H1 (cell line): Measurements from ENCODE around the gene AMN1. TPM values are rescaled to one million over a fixed set of nuclear protein-coding genes. Genes with fewer than 3 reads are reported as not detected.

Source experiments
- CTCF ChIA-PET: fragments of 300-600 bp; sonication (Branson Sonifier 250); formaldehyde crosslinking; loops from one replicate; lab custom pipeline; 2021; ENCODE audit not compliant: partially characterized antibody; lab: Charles Lee
- POLR2A ChIA-PET: fragments of 300-600 bp; sonication (Branson Sonifier 250); formaldehyde crosslinking; loops from one replicate; lab custom pipeline; 2021; ENCODE audit warnings: inconsistent platforms; ENCODE audit not compliant: partially characterized antibody; lab: Charles Lee
- DNase-seq, 2 experiments: peaks; one replicate each; pipeline versions ENCODE4 v3.0.0 to v3.0.0-alpha.2; 2010 to 2022; ENCODE audit warnings: low spot score in 2 of 2, low read depth in 1 of 2, mixed read lengths in 1 of 2
- FAIRE-seq: peaks from 2 replicates; lab custom pipeline; 2011; peaks lifted over from hg19 to GRCh38; lab: Jason Lieb, UNC
- H2AFZ ChIP-seq: 2 replicates; pipeline ENCODE4 v1.8.1; 2012; ENCODE audit warnings: low read length, inconsistent platforms
- H2AK5ac ChIP-seq: 2 replicates; pipeline ENCODE4 v1.6.1; 2013; ENCODE audit warnings: low read depth, low read length
- H2BK120ac ChIP-seq: replicated peaks from 2 replicates; pipeline ENCODE3; 2013; ENCODE audit warnings: low read depth, low read length, inconsistent platforms
- H2BK12ac ChIP-seq: 2 replicates; pipeline ENCODE4 v1.6.1; 2013; ENCODE audit warnings: low read depth, low read length
- H2BK15ac ChIP-seq: 2 replicates; pipeline ENCODE4 v1.6.1; 2013; ENCODE audit warnings: low read length
- H2BK20ac ChIP-seq: 2 replicates; pipeline ENCODE4 v1.6.1; 2013; ENCODE audit warnings: low read length
- H2BK5ac ChIP-seq: 2 replicates; pipeline ENCODE4 v1.6.1; 2013; ENCODE audit warnings: low read depth, low read length
- H3K14ac ChIP-seq: 2 replicates; pipeline ENCODE4 v1.6.1; 2013; ENCODE audit warnings: inconsistent platforms; ENCODE audit not compliant: insufficient read length
- H3K18ac ChIP-seq: 2 replicates; pipeline ENCODE4 v1.6.1; 2013; ENCODE audit warnings: low read length; ENCODE audit errors: extremely low read depth
- H3K23ac ChIP-seq: 2 replicates; pipeline ENCODE4 v1.6.1; 2013; ENCODE audit warnings: inconsistent platforms; ENCODE audit not compliant: insufficient read length
- H3K23me2 ChIP-seq: 2 replicates; pipeline ENCODE4 v1.6.1; 2013; ENCODE audit warnings: low read depth, low read length
- H3K27ac ChIP-seq: 2 replicates; pipeline ENCODE4 v1.6.1; 2011; ENCODE audit warnings: low read depth, low read length, inconsistent platforms
- H3K27me3 ChIP-seq, 4 experiments: replicated peaks in 1 of 4; 1 replicate in 1 of 4; 2 replicates in 3 of 4; pipeline versions ENCODE4 v1.6.1 to v1.8.1; 2011 to 2013; ENCODE audit warnings: low read length in 3 of 4, mild to moderate bottlenecking in 3 of 4, inconsistent platforms in 2 of 4, mixed read lengths in 2 of 4, moderate library complexity in 1 of 4; ENCODE audit not compliant: control insufficient read depth in 3 of 4, insufficient read depth in 3 of 4; ENCODE audit errors: extremely low read depth in 1 of 4
- H3K36me3 ChIP-seq, 4 experiments: 2 replicates each; pipeline versions ENCODE4 v1.6.1 to v1.8.1; 2011 to 2013; ENCODE audit warnings: mild to moderate bottlenecking in 4 of 4, low read length in 3 of 4, moderate library complexity in 2 of 4, control low read depth in 1 of 4, inconsistent platforms in 1 of 4; ENCODE audit not compliant: insufficient read depth in 4 of 4, control insufficient read depth in 2 of 4
- H3K4ac ChIP-seq: replicated peaks from 2 replicates; pipeline ENCODE3; 2013; ENCODE audit warnings: low read length, low read depth, mixed read lengths, inconsistent platforms; ENCODE audit not compliant: insufficient read length
- H3K4me1 ChIP-seq, 4 experiments: replicated peaks in 1 of 4; 1 replicate in 1 of 4; 2 replicates in 3 of 4; pipeline versions ENCODE4 v1.6.1 to v1.8.1; 2011 to 2013; ENCODE audit warnings: low read length in 3 of 4, inconsistent platforms in 2 of 4, mixed read lengths in 1 of 4; ENCODE audit not compliant: insufficient read depth in 4 of 4, control insufficient read depth in 3 of 4
- H3K4me2 ChIP-seq, 2 experiments: 2 replicates each; pipeline versions ENCODE4 v1.6.1 to v1.8.1; 2011 to 2013; ENCODE audit warnings: low read depth in 2 of 2, low read length in 2 of 2, control low read depth in 1 of 2, inconsistent platforms in 1 of 2, mild to moderate bottlenecking in 1 of 2; ENCODE audit not compliant: insufficient read depth in 1 of 2
- H3K4me3 ChIP-seq, 4 experiments: fragments of 200-600, 300-600 bp in 1 of 4; sonication (generic), shearing (Covaris generic), sonication (Bioruptor Twin) in 1 of 4; 2 replicates each; pipeline versions ENCODE4 v1.5.1 to v1.8.1; 2011 to 2016; ENCODE audit warnings: low read length in 4 of 4, low read depth in 3 of 4, control low read depth in 2 of 4, inconsistent platforms in 2 of 4, mild to moderate bottlenecking in 2 of 4, mixed read lengths in 1 of 4, moderate library complexity in 1 of 4; ENCODE audit not compliant: insufficient read depth in 2 of 4; ENCODE audit errors: extremely low read depth in 1 of 4
- H3K56ac ChIP-seq: replicated peaks from 2 replicates; pipeline ENCODE3; 2013; ENCODE audit warnings: low read depth, mild to moderate bottlenecking, mixed read lengths, low read length, inconsistent platforms; ENCODE audit not compliant: insufficient read length
- H3K79me1 ChIP-seq: 2 replicates; pipeline ENCODE4 v1.6.1; 2013; ENCODE audit warnings: low read depth, low read length, control low read depth
- H3K79me2 ChIP-seq, 2 experiments: 2 replicates each; pipeline versions ENCODE4 v1.6.1 to v1.8.1; 2012 to 2013; ENCODE audit warnings: low read length in 2 of 2, mild to moderate bottlenecking in 2 of 2, inconsistent platforms in 1 of 2; ENCODE audit not compliant: insufficient read depth in 2 of 2, control insufficient read depth in 1 of 2
- H3K9ac ChIP-seq, 4 experiments: replicated peaks in 1 of 4; 1 replicate in 1 of 4; 2 replicates in 3 of 4; pipeline versions ENCODE4 v1.6.1 to v1.8.1; 2011 to 2013; ENCODE audit warnings: low read depth in 3 of 4, low read length in 3 of 4, control low read depth in 2 of 4, mild to moderate bottlenecking in 2 of 4, moderate library complexity in 2 of 4, inconsistent platforms in 1 of 4; ENCODE audit errors: extremely low read depth in 1 of 4
- H3K9me3 ChIP-seq, 2 experiments: 2 replicates each; pipeline versions ENCODE4 v1.6.1 to v1.8.1; 2012 to 2013; ENCODE audit warnings: mild to moderate bottlenecking in 2 of 2, moderate library complexity in 2 of 2, control low read depth in 1 of 2, inconsistent platforms in 1 of 2, low read depth in 1 of 2, low read length in 1 of 2, mixed read lengths in 1 of 2; ENCODE audit not compliant: insufficient read depth in 2 of 2
- H4K20me1 ChIP-seq, 2 experiments: replicated peaks in 1 of 2; 2 replicates each; pipeline versions ENCODE3 to v1.8.1; 2011 to 2013; ENCODE audit warnings: inconsistent platforms in 2 of 2, low read length in 2 of 2, mild to moderate bottlenecking in 1 of 2; ENCODE audit not compliant: insufficient read depth in 2 of 2, control insufficient read depth in 1 of 2
- H4K5ac ChIP-seq: 2 replicates; pipeline ENCODE4 v1.6.1; 2013; ENCODE audit warnings: low read length, low read depth, mixed read lengths, inconsistent platforms; ENCODE audit not compliant: insufficient read length
- H4K8ac ChIP-seq: 2 replicates; pipeline ENCODE4 v1.8.0; 2013; ENCODE audit warnings: mild to moderate bottlenecking, moderate library complexity, low read length, inconsistent platforms; ENCODE audit not compliant: insufficient read depth; ENCODE audit errors: extremely low read depth
- H4K91ac ChIP-seq: replicated peaks from 2 replicates; pipeline ENCODE3; 2013; ENCODE audit warnings: low read length, mixed read lengths, inconsistent platforms; ENCODE audit not compliant: insufficient read length
- BRCA1 ChIP-seq: IDR thresholded peaks from 2 replicates; pipeline ENCODE4 v1.6.1; 2012; ENCODE audit warnings: low read depth, low read length, improper control_type of control experiment
- RAD21 ChIP-seq, 2 experiments: IDR thresholded peaks in 1 of 2; conservative IDR thresholded peaks in 1 of 2; 2 replicates each; pipeline ENCODE4 v1.6.1; 2011; ENCODE audit warnings: low read depth in 2 of 2, low read length in 2 of 2, improper control_type of control experiment in 1 of 2, inconsistent platforms in 1 of 2, mild to moderate bottlenecking in 1 of 2, moderate library complexity in 1 of 2
- RBBP5 ChIP-seq: IDR thresholded peaks from 2 replicates; pipeline ENCODE4 v1.7.1; 2012; ENCODE audit warnings: low read depth, mild to moderate bottlenecking, inconsistent platforms, low read length, moderate library complexity, borderline replicate concordance
- TAF7 ChIP-seq: optimal IDR thresholded peaks from 2 replicates; pipeline ENCODE3; 2011; ENCODE audit warnings: low read depth, mild to moderate bottlenecking, inconsistent platforms, low read length, moderate library complexity, borderline replicate concordance
- TEAD4 ChIP-seq: IDR thresholded peaks from 2 replicates; pipeline ENCODE4 v1.6.1; 2012; ENCODE audit warnings: low read depth, low read length, inconsistent platforms, mixed read lengths
- WGBS, 2 experiments: shearing (Covaris generic) in 1 of 2; methylation state at CpG; one replicate each; pipeline versions ENCODE4 v1.1.6 to v1.1.7; 2013 to 2015; ENCODE audit warnings: low lambda C conversion rate in 2 of 2, mixed read lengths in 2 of 2, inconsistent platforms in 1 of 2, low coverage in 1 of 2, missing lambda C conversion rate in 1 of 2; ENCODE audit not compliant: insufficient replicate concordance in 2 of 2, insufficient coverage in 1 of 2, insufficient read length in 1 of 2; ENCODE audit errors: extremely low coverage in 1 of 2, missing lambda C conversion rate in 1 of 2; 5-methylcytosine and 5-hydroxymethylcytosine counted together
- polyA plus RNA-seq, 7 experiments: library from polyadenylated mRNA; depleted of rRNA in 3 of 7; stranded (reverse) in 5 of 7; unstranded in 2 of 7; fragments of >200 nt in 5 of 7; fragments of 200-250 nt in 2 of 7; gene quantifications; 1 replicate in 5 of 7; 2 replicates in 1 of 7; 4 replicates in 1 of 7; pipeline versions ENCODE4 v1.2.1 to v1.2.3, GENCODE V29; 2011 to 2013; ENCODE audit warnings: missing spikeins in 2 of 7, mixed read lengths in 2 of 7
- total RNA-seq: library from RNA; stranded (reverse); fragmentation: NEBNext Ultra II Directional; extraction: Animal tissue kit (Norgen Biotek cat#: 25700); gene quantifications from 2 replicates; pipeline ENCODE4 v1.2.1, GENCODE V29; 2021

Gene AMN1
- total and polyA plus RNA-seq, 2 of the 8 experiments (the other 6 are each of a cell fraction or from before 2014, with no cell fraction given): 7.5 to 13.8 TPM

GRCh38 chr12:31685801-31686200, 43.0 kb downstream of the AMN1 start:
- TF ChIP-seq TAF7: no peak
- TF ChIP-seq RBBP5: no peak
- no peak for TF ChIP-seq RAD21 (IDR thresholded peaks at IDR 0.05 in 1 of 2, conservative IDR thresholded peaks at IDR 0.05 in 1 of 2; ENCODE audit: low read depth in 2 of 2, low read length in 2 of 2)
- no peak for TF ChIP-seq TEAD4
- no peak for TF ChIP-seq BRCA1
- Histone ChIP-seq H3K4me1 (no peaks in the 10 kb centered on the region), H3K9ac (no peak overlapping the region), H3K23me2 (no peaks in the 10 kb centered on the region), H3K79me1 (no peaks in the 10 kb centered on the region), H2BK20ac (no peak overlapping the region), H3K4me3 (no peak overlapping the region), H2BK12ac (no peak overlapping the region), H3K14ac (no peak overlapping the region), H3K23ac (no peak overlapping the region), H2BK5ac (no peak overlapping the region), H3K18ac (no peak overlapping the region), H4K5ac (no peak overlapping the region), H2AK5ac (no peak overlapping the region), H3K56ac (no peak overlapping the region), H4K20me1 (no peaks in the 10 kb centered on the region), H2AFZ (no peak overlapping the region), H2BK120ac (no peak overlapping the region), H3K36me3 (peaks cover 0 to 3% (median 0%) of the 10 kb centered on the region in 4 experiments; a peak in 1 of 8 replicates), H4K91ac (no peak overlapping the region), H3K79me2 (no peaks in the 10 kb centered on the region), H4K8ac (no peak overlapping the region), H3K27ac (no peak overlapping the region), H3K4ac (no peak overlapping the region), H3K4me2 (no peak overlapping the region), H3K27me3 (no peaks in the 10 kb centered on the region), H3K9me3 (0 out of 4 replicates have a peak, but pooled peaks cover 6 to 10% of the 10 kb centered on the region in 2 experiments), H2BK15ac (no peak overlapping the region)
- ChIA-PET CTCF (interaction anchor here (0.6 to 1.2 kb wide), 3 partner anchors 10 to 829 kb away, joined by 3 to 4 read pairs (median 3); no protein-coding TSS in a partner anchor), POLR2A (interaction anchor here (0.6 kb wide), 1 partner anchor 307 kb away, joined by 3 read pairs; no protein-coding TSS in a partner anchor)
- DNase-seq: no peak
- no peak for FAIRE-seq
- 88% methylated on average over 2 of the region's 3 CpGs; no CpG with 5 or more reads in 1 of the 2 experiments for WGBS, 2 experiments
